ENCODE results near the gene RBKS. TPM values are rescaled to one million over a fixed set of nuclear protein-coding genes. Genes with fewer than 3 reads are reported as not detected.

RBKS gene
- total and polyA plus RNA-seq, 8 donors, result 1.5 to 3.9 (median 2.4) TPM

DNA sequence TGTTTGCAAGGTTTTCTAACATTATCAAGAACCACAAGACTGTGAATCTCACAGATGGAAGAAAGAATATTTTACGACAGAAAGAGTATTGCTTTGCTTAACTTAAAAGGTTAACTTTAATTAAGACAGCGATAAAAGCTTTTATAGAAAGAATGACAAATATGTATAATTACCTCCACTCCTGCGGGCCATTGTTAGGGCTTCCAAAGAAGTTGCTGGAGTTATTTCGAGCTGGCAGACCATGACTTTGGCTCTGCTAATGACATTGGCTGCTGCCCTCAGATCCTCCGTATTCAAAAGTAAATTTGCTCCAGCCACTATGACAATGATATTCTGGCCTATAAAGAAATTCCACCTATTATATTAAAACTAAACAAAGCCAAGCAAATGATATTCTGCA is 47.3 kb downstream of the RBKS start:
- 89 to 96% methylated on average over 5 of the region's 5 CpGs for WGBS, 2 donors
- ATAC-seq, result no peak
- no peaks in the 10 kb centered on the region for H3K27me3 ChIP-seq
- no peaks in the 10 kb centered on the region for H3K4me1 ChIP-seq
- H3K9me3 ChIP-seq, result no peaks in the 10 kb centered on the region
- FAIRE-seq, result no peak
- intact Hi-C loops (cut with DNase I), result no loop called here
- H3K36me3 ChIP-seq, result peaks cover 0 to 5% (median 0%) of the 10 kb centered on the region in 3 donors
- no peak overlapping the region for H3K4me3 ChIP-seq
- no peak overlapping the region for H3K27ac ChIP-seq
- TF ChIP-seq, protein P1, sequence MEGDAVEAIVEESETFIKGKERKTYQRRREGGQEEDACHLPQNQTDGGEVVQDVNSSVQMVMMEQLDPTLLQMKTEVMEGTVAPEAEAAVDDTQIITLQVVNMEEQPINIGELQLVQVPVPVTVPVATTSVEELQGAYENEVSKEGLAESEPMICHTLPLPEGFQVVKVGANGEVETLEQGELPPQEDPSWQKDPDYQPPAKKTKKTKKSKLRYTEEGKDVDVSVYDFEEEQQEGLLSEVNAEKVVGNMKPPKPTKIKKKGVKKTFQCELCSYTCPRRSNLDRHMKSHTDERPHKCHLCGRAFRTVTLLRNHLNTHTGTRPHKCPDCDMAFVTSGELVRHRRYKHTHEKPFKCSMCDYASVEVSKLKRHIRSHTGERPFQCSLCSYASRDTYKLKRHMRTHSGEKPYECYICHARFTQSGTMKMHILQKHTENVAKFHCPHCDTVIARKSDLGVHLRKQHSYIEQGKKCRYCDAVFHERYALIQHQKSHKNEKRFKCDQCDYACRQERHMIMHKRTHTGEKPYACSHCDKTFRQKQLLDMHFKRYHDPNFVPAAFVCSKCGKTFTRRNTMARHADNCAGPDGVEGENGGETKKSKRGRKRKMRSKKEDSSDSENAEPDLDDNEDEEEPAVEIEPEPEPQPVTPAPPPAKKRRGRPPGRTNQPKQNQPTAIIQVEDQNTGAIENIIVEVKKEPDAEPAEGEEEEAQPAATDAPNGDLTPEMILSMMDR (IDR thresholded peaks at IDR 0.05), result no peak
- no peak for DNase-seq

DNA sequence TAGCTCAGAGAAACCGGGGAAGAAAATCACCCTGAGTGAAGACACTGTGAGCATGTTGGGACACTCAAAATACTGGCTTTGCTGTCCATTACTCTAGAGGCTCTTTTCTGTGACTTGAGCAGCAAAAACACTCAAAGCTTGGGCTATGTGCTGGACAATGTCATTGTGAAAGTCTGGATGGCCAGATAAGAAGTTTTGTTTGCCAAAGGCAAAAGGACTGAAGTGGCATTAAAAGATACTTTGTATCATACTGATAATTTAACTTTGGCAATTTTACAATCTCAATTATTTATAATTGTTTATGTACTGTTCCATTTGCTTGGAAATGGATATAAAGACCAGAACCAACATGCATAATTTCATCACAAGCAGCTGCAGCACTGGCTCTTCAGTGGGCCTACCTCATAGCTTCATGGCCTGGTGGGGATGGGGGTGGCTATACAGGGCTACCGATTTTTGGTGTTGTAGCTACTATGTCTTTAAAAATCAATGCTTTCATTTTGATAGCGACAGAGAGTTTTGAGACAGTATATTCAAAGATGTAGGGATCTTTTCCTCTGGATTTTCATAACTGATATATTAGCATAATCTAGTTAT is 51.1 kb downstream of the RBKS start:
- H3K36me3 ChIP-seq, result no peaks in the 10 kb centered on the region
- DNase-seq (no peak), FAIRE-seq (no peak), ATAC-seq (no peak)
- no peaks in the 10 kb centered on the region for H3K9me3 ChIP-seq
- H3K27me3 ChIP-seq, result no peaks in the 10 kb centered on the region
- intact Hi-C loops (cut with DNase I), result no loop called here
- no peak overlapping the region for H3K27ac ChIP-seq
- H3K4me3 ChIP-seq, result no peak overlapping the region
- no peaks in the 10 kb centered on the region for H3K4me1 ChIP-seq
- TF ChIP-seq, protein P1 (IDR thresholded peaks at IDR 0.05), result no peak
- 73 to 74% methylated on average over 3 of the region's 3 CpGs for WGBS, 2 donors

- no peaks in the 10 kb centered on the region for H3K36me3 ChIP-seq
- H3K27ac ChIP-seq, result no peak overlapping the region
- H3K4me3 ChIP-seq, result no peak overlapping the region
- intact Hi-C loops (cut with DNase I), result no loop called here
- no peaks in the 10 kb centered on the region for H3K27me3 ChIP-seq
- FAIRE-seq, result no peak
- ATAC-seq, result no peak
- DNase-seq, result no peak
- TF ChIP-seq, protein P1 (IDR thresholded peaks at IDR 0.05), result no peak
- no peaks in the 10 kb centered on the region for H3K4me1 ChIP-seq
- H3K9me3 ChIP-seq, result no peaks in the 10 kb centered on the region
Measured at GRCh38 chr2:27838502-27838901, 51.7 kb downstream of the RBKS start.

GRCh38 chr2:27833931-27834330 is 56.3 kb downstream of the RBKS start:
- no peak for FAIRE-seq
- 46 to 56% methylated on average over 1 of the region's 1 CpG for WGBS, 2 donors
- no peak for ATAC-seq
- no peaks in the 10 kb centered on the region for H3K27me3 ChIP-seq
- H3K4me3 ChIP-seq, result no peak overlapping the region
- intact Hi-C loops (cut with DNase I), result no loop called here
- no peaks in the 10 kb centered on the region for H3K36me3 ChIP-seq
- no peak overlapping the region for H3K27ac ChIP-seq
- no peak for DNase-seq
- TF ChIP-seq, protein P1 (IDR thresholded peaks at IDR 0.05), result no peak
- H3K4me1 ChIP-seq, result no peaks in the 10 kb centered on the region
- H3K9me3 ChIP-seq, result no peaks in the 10 kb centered on the region

- H3K4me3 ChIP-seq, result no peak overlapping the region
- H3K4me1 ChIP-seq, result no peaks in the 10 kb centered on the region
- H3K27ac ChIP-seq, result no peak overlapping the region
- H3K36me3 ChIP-seq, result no peaks in the 10 kb centered on the region
- FAIRE-seq (no peak), DNase-seq (no peak), ATAC-seq (peak in 1 of 4 donors; percentile 22)
- TF ChIP-seq, protein P1 (IDR thresholded peaks at IDR 0.05), result no peak
- WGBS, 2 donors, result 91 to 95% methylated on average over 2 of the region's 2 CpGs
- intact Hi-C loops (cut with DNase I), result no loop called here
- H3K27me3 ChIP-seq, result no peaks in the 10 kb centered on the region
- no peaks in the 10 kb centered on the region for H3K9me3 ChIP-seq
Measured at GRCh38 chr2:27832396-27832795, 57.8 kb downstream of the RBKS start.
